B cell (primary cell): Measurements from ENCODE around the gene SOX18. TPM values are rescaled to one million over a fixed set of nuclear protein-coding genes. Genes with fewer than 3 reads are reported as not detected.
"Not testable (repeated sequence)": the region's sequence is repeated elsewhere in the genome, so short reads cannot be mapped to it uniquely, and the experiment has no call there.

Experiments used
- ATAC-seq: fragments of 200-7000 bp; cut with Tn5 transposase; one replicate; pipeline ENCODE4 v1.10.0; 2021; ENCODE audit warnings: low read depth, mild to moderate bottlenecking, moderate number of reproducible peaks, moderate library complexity
- CTCF ChIA-PET: fragments of 350-600 bp; sonication (Branson Sonifier 250); formaldehyde crosslinking; loops from one replicate; lab custom pipeline; 2021; ENCODE audit warnings: antibody characterized with exemption, inconsistent platforms; lab: Charles Lee
- POLR2A ChIA-PET: fragments of 350-600 bp; sonication (Branson Sonifier 250); formaldehyde crosslinking; loops from one replicate; lab custom pipeline; 2021; ENCODE audit warnings: antibody characterized with exemption; lab: Charles Lee
- DNase-seq: peaks from one replicate; pipeline ENCODE4 v3.0.0; 2013
- H2AFZ ChIP-seq: 2 replicates; pipeline ENCODE4 v1.6.1; 2012; ENCODE audit warnings: mild to moderate bottlenecking, low read depth, low read length; ENCODE audit not compliant: insufficient read depth, poor library complexity, severe bottlenecking
- H3K27ac ChIP-seq, 2 donors: 1 replicate in 1 of 2; 2 replicates in 1 of 2; pipeline ENCODE4 v1.5.1; 2012 to 2013; ENCODE audit warnings: low read length in 2 of 2, mild to moderate bottlenecking in 2 of 2, moderate library complexity in 1 of 2
- H3K27me3 ChIP-seq, 4 experiments: fragments of 200-600 bp in 1 of 4; sonication (generic) in 1 of 4; replicated peaks in 1 of 4; 1 replicate in 2 of 4; 2 replicates in 2 of 4; pipeline versions ENCODE4 v1.6.1 to v1.7.0; 2013 to 2016; ENCODE audit warnings: low read length in 3 of 4, mild to moderate bottlenecking in 2 of 4, mixed read lengths in 1 of 4, moderate library complexity in 1 of 4; ENCODE audit not compliant: insufficient read depth in 4 of 4, control insufficient read depth in 3 of 4; ENCODE audit errors: control extremely low read depth in 1 of 4
- H3K36me3 ChIP-seq, 2 experiments: replicated peaks in 1 of 2; 1 replicate in 1 of 2; 2 replicates in 1 of 2; pipeline versions ENCODE4 v1.6.1 to v1.7.1; 2013; ENCODE audit warnings: low read length in 1 of 2; ENCODE audit not compliant: insufficient read depth in 2 of 2, control insufficient read depth in 1 of 2; ENCODE audit errors: control extremely low read depth in 1 of 2, extremely low read depth in 1 of 2
- H3K4me1 ChIP-seq, 2 donors: fragments of 200-600 bp in 1 of 2; sonication (generic) in 1 of 2; 1 replicate in 1 of 2; 2 replicates in 1 of 2; pipeline versions ENCODE4 v1.5.1 to v1.6.1; 2013 to 2017; ENCODE audit warnings: low read length in 2 of 2; ENCODE audit not compliant: control insufficient read depth in 2 of 2, insufficient read depth in 2 of 2
- H3K4me2 ChIP-seq: replicated peaks from 2 replicates; pipeline ENCODE3; 2012; ENCODE audit warnings: mild to moderate bottlenecking, low read depth, low read length; ENCODE audit not compliant: poor library complexity, severe bottlenecking
- H3K4me3 ChIP-seq, 5 experiments: fragments of 200-600 bp in 1 of 5; sonication (generic) in 1 of 5; 1 replicate in 3 of 5; 2 replicates in 2 of 5; pipeline versions ENCODE4 v1.5.1 to v1.7.0; 2011 to 2016; ENCODE audit warnings: low read length in 4 of 5, mild to moderate bottlenecking in 4 of 5, low read depth in 2 of 5, control low read depth in 1 of 5, moderate library complexity in 1 of 5; ENCODE audit not compliant: insufficient read depth in 1 of 5; ENCODE audit errors: control extremely low read depth in 1 of 5, extremely low read depth in 1 of 5
- H3K79me2 ChIP-seq: fragments of 200-600 bp; sonication (generic); one replicate; pipeline ENCODE4 v1.6.0; 2016; ENCODE audit warnings: low read length; ENCODE audit not compliant: control insufficient read depth, insufficient read depth
- H3K9ac ChIP-seq: fragments of 200-600 bp; sonication (generic); 2 replicates; pipeline ENCODE4 v1.6.1; 2017; ENCODE audit warnings: mild to moderate bottlenecking, low read length, moderate library complexity
- H3K9me3 ChIP-seq, 3 donors: one replicate each; pipeline versions ENCODE4 v1.6.1 to v1.7.1; 2013; ENCODE audit warnings: low read length in 2 of 3; ENCODE audit not compliant: control insufficient read depth in 2 of 3, insufficient read depth in 1 of 3; ENCODE audit errors: control extremely low read depth in 1 of 3
- H4K20me1 ChIP-seq: 2 replicates; pipeline ENCODE4 v1.6.0; 2012; ENCODE audit warnings: mild to moderate bottlenecking, low read length; ENCODE audit not compliant: insufficient read depth, control insufficient read depth, poor library complexity, severe bottlenecking
- H3K27ac Mint-ChIP-seq: one replicate; pipeline ENCODE4 v1.8.0; 2021; ENCODE audit warnings: mixed read lengths
- H3K27me3 Mint-ChIP-seq: one replicate; pipeline ENCODE4 v1.8.0; 2021; ENCODE audit warnings: mixed read lengths
- H3K4me1 Mint-ChIP-seq: one replicate; pipeline ENCODE4 v1.8.0; 2021; ENCODE audit warnings: mixed read lengths
- H3K4me3 Mint-ChIP-seq: one replicate; pipeline ENCODE4 v1.8.0; 2021; ENCODE audit warnings: mixed read lengths
- H3K9me3 Mint-ChIP-seq: one replicate; pipeline ENCODE4 v1.8.0; 2022; ENCODE audit warnings: mixed read lengths; ENCODE audit not compliant: insufficient read depth
- EZH2 ChIP-seq: IDR thresholded peaks from 2 replicates; pipeline ENCODE4 v1.6.1; 2012; ENCODE audit warnings: borderline replicate concordance, low read depth, mild to moderate bottlenecking, moderate library complexity, low read length; ENCODE audit not compliant: insufficient read depth, poor library complexity, severe bottlenecking
- WGBS: methylation state at CpG from one replicate; pipeline ENCODE4 v1.1.5; 2013; ENCODE audit warnings: missing lambda C conversion rate; ENCODE audit not compliant: insufficient coverage; 5-methylcytosine and 5-hydroxymethylcytosine counted together
- intact Hi-C: fragments of 100-400 bp; cut with micrococcal nuclease; formaldehyde crosslinking; loops from one replicate; pipeline ENCODE4 v1.10.0; 2022
- polyA plus RNA-seq: library from polyadenylated mRNA; depleted of rRNA; stranded (reverse); fragments of >200 nt; gene quantifications from 2 replicates; pipeline ENCODE4 v1.2.3, GENCODE V29; 2012
- total RNA-seq, 2 donors: library from RNA; stranded (reverse); fragments of 120-200 nt in 1 of 2; gene quantifications; 1 replicate in 1 of 2; 2 replicates in 1 of 2; pipeline versions ENCODE4 v1.2.3 to v1.2.4, GENCODE V29; 2013 to 2022
- TF ChIP-seq, protein P1 (sequence below): fragments of 200-600 bp; IDR thresholded peaks from one replicate; pipeline ENCODE4 v1.8.0; 2022; ENCODE audit warnings: antibody characterized with exemption, mild to moderate bottlenecking

SOX18 gene
- total and polyA plus RNA-seq, 2 donors (not counting 1 experiment from before 2014, with no cell fraction given) = not detected

DNA sequence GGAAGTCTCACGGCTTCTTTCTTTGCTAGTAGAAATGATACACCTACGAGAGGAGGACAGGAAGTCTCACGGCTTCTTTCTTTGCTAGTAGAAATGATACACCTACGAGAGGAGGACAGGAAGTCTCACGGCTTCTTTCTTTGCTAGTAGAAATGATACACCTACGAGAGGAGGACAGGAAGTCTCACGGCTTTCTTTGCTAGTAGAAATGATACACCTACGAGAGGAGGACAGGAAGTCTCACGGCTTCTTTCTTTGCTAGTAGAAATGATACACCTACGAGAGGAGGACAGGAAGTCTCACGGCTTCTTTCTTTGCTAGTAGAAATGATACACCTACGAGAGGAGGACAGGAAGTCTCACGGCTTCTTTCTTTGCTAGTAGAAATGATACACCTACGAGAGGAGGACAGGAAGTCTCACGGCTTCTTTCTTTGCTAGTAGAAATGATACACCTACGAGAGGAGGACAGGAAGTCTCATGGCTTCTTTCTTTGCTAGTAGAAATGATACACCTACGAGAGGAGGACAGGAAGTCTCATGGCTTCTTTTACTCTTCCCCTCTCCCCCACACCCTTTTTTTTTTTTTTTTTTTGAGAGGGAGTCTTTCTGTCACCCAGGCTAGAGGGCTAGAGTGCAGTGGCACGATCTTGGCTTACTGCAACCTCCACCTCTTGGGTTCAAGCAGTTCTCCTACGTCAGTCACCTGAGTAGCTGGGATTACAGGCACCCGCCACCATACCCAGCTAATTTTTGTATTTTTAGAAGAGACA lies 36.9 kb downstream of the SOX18 start:
- H3K36me3 ChIP-seq = peaks cover 5 to 70% of the 10 kb centered on the region in 2 experiments

DNA sequence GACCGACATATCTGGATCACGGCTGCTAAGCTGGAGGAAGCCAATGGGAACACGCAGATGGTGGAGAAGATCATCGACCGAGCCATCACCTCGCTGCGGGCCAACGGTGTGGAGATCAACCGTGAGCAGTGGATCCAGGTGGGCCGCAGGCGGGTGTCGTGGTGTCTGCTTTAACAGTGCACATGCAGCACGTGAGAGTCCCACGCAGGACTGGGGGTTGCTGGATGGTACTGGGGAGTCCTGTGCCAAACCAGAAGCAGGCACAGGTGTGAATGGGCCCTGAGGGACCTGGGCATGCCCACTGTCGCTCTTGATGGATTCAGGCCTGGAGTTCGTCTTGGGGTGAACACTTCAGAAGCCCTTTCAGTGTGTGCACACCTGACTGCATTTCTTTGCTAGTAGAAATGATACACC lies 38.1 kb downstream of the SOX18 start:
- H3K36me3 ChIP-seq = peaks cover 5 to 70% of the 10 kb centered on the region in 2 experiments
- H3K9me3 ChIP-seq = peaks cover 0 to 13% (median 0%) of the 10 kb centered on the region in 3 donors
- no peak overlapping the region for H2AFZ ChIP-seq
- H3K27ac ChIP-seq = no peak overlapping the region
- H3K4me3 ChIP-seq = no peak overlapping the region
- CTCF ChIA-PET = no interaction called here
- intact Hi-C loops = no loop called here
- no peaks in the 10 kb centered on the region for H3K27me3 ChIP-seq
- ATAC-seq = no peak
- peak; percentile 16 for DNase-seq
- peaks cover 30% of the 10 kb centered on the region for H3K79me2 ChIP-seq
- H3K9ac ChIP-seq = no peak overlapping the region
- peaks cover 0 to 8% of the 10 kb centered on the region in 2 donors for H3K4me1 ChIP-seq
- POLR2A ChIA-PET = no interaction called here
- H3K4me1 Mint-ChIP-seq = peaks cover 2% of the 10 kb centered on the region
- 97% methylated on average over 16 of the region's 16 CpGs for WGBS
- no peak overlapping the region for H3K4me3 Mint-ChIP-seq
- no peak overlapping the region for H3K27ac Mint-ChIP-seq
- TF ChIP-seq, protein P1, sequence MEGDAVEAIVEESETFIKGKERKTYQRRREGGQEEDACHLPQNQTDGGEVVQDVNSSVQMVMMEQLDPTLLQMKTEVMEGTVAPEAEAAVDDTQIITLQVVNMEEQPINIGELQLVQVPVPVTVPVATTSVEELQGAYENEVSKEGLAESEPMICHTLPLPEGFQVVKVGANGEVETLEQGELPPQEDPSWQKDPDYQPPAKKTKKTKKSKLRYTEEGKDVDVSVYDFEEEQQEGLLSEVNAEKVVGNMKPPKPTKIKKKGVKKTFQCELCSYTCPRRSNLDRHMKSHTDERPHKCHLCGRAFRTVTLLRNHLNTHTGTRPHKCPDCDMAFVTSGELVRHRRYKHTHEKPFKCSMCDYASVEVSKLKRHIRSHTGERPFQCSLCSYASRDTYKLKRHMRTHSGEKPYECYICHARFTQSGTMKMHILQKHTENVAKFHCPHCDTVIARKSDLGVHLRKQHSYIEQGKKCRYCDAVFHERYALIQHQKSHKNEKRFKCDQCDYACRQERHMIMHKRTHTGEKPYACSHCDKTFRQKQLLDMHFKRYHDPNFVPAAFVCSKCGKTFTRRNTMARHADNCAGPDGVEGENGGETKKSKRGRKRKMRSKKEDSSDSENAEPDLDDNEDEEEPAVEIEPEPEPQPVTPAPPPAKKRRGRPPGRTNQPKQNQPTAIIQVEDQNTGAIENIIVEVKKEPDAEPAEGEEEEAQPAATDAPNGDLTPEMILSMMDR = no peak
- TF ChIP-seq EZH2 = no peak
- no peaks in the 10 kb centered on the region for H3K27me3 Mint-ChIP-seq
- no peaks in the 10 kb centered on the region for H3K9me3 Mint-ChIP-seq
- no peak overlapping the region for H3K4me2 ChIP-seq
- peaks cover 37% of the 10 kb centered on the region for H4K20me1 ChIP-seq

More for the DNA sequence above, 36.9 kb downstream of the SOX18 start:
- H3K27me3 Mint-ChIP-seq, H3K4me1 ChIP-seq, DNase-seq, H3K27ac Mint-ChIP-seq, H3K4me1 Mint-ChIP-seq, H3K4me3 Mint-ChIP-seq, H3K27me3 ChIP-seq, ATAC-seq, H3K9me3 Mint-ChIP-seq, intact Hi-C loops, H3K9ac ChIP-seq, H3K4me2 ChIP-seq, H2AFZ ChIP-seq, CTCF ChIA-PET, H3K4me3 ChIP-seq: not testable (repeated sequence)
- Histone ChIP-seq H4K20me1 (peaks cover 25% of the 10 kb centered on the region), H3K27ac (peak overlapping the region; percentile 29 to 60), H3K9me3 (peaks cover 0 to 13% (median 0%) of the 10 kb centered on the region in 3 donors), H3K79me2 (peaks cover 23% of the 10 kb centered on the region)
- no CpG with 5 or more reads among the region's 20 CpGs for WGBS
- POLR2A ChIA-PET = interaction anchor here (0.6 kb wide), 1 partner anchor 294 kb away, joined by 3 read pairs; no protein-coding TSS in a partner anchor
